GM21360 (cell line): Measurements from ENCODE around the gene COBLL1.

Experiments used
- ATAC-seq: cut with Tn5 transposase; IDR thresholded peaks from one replicate; pipeline ENCODE4 v1.9.1; 2021; ENCODE audit warnings: mild to moderate bottlenecking, moderate library complexity; ENCODE audit not compliant: unreplicated experiment

COBLL1 gene

GRCh38 chr2:164792316-164793170 lies 49.1 kb downstream of the COBLL1 start:
- no peak for ATAC-seq

- ATAC-seq = no peak
Observed at GRCh38 chr2:164789968-164790367, 51.7 kb downstream of the COBLL1 start.

GRCh38 chr2:164786787-164787186 lies 54.8 kb downstream of the COBLL1 start:
- no peak for ATAC-seq

- ATAC-seq = no peak
Observed at GRCh38 chr2:164785457-164785856, 56.2 kb downstream of the COBLL1 start.

GRCh38 chr2:164784376-164784775 lies 57.2 kb downstream of the COBLL1 start:
- no peak for ATAC-seq

- no peak for ATAC-seq
Observed at GRCh38 chr2:164782323-164782722, 59.3 kb downstream of the COBLL1 start.

- ATAC-seq = no peak
Observed at GRCh38 chr2:164781394-164781793, 60.2 kb downstream of the COBLL1 start.

- ATAC-seq = no peak
Observed at GRCh38 chr2:164780611-164781178, 60.9 kb downstream of the COBLL1 start.

GRCh38 chr2:164779383-164780057 lies 62.1 kb downstream of the COBLL1 start:
- no peak for ATAC-seq

GRCh38 chr2:164778723-164779122 lies 62.9 kb downstream of the COBLL1 start:
- no peak for ATAC-seq

GRCh38 chr2:164777847-164778461 lies 63.7 kb downstream of the COBLL1 start:
- ATAC-seq = no peak

- ATAC-seq = no peak
Observed at GRCh38 chr2:164773635-164774034, 68.0 kb downstream of the COBLL1 start.

- ATAC-seq = no peak
Observed at GRCh38 chr2:164773091-164773490, 68.5 kb downstream of the COBLL1 start.

- no peak for ATAC-seq
Observed at GRCh38 chr2:164771897-164772296, 69.7 kb downstream of the COBLL1 start.

- no peak for ATAC-seq
Observed at GRCh38 chr2:164770421-164770916, 71.2 kb downstream of the COBLL1 start.

- no peak for ATAC-seq
Observed at GRCh38 chr2:164766954-164767320, 74.7 kb downstream of the COBLL1 start.

- no peak for ATAC-seq
Observed at GRCh38 chr2:164766216-164766953, 75.2 kb downstream of the COBLL1 start.

GRCh38 chr2:164764996-164765395 lies 76.6 kb downstream of the COBLL1 start:
- ATAC-seq = no peak

GRCh38 chr2:164764474-164764873 lies 77.1 kb downstream of the COBLL1 start:
- ATAC-seq = no peak

GRCh38 chr2:164763431-164763830 lies 78.2 kb downstream of the COBLL1 start:
- no peak for ATAC-seq
